BE2C (cell line): ENCODE results near the gene NDC1.

Experiments
- DNase-seq: peaks from one replicate; pipeline ENCODE4 v3.0.0-alpha.2; 2020
- H3K27me3 ChIP-seq: fragments of 250-450 bp; sonication (Bioruptor Pico); 2 replicates; pipeline ENCODE4 v1.5.1; 2020; ENCODE audit warnings: mild to moderate bottlenecking
- H3K36me3 ChIP-seq: fragments of 250-450 bp; sonication (Bioruptor Pico); 2 replicates; pipeline ENCODE4 v1.5.1; 2020; ENCODE audit warnings: mild to moderate bottlenecking
- H3K4me1 ChIP-seq: fragments of 250-450 bp; sonication (Bioruptor Pico); 2 replicates; pipeline ENCODE4 v1.5.1; 2020
- H3K4me3 ChIP-seq: 2 replicates; pipeline ENCODE4 v1.5.1; 2011; ENCODE audit warnings: low read depth, low read length
- H3K9me3 ChIP-seq: fragments of 250-450 bp; sonication (Bioruptor Pico); 2 replicates; pipeline ENCODE4 v1.5.1; 2020
- TF ChIP-seq, protein P1 (sequence below): IDR thresholded peaks from 2 replicates; pipeline ENCODE4 v1.5.1; 2012; ENCODE audit warnings: mild to moderate bottlenecking, low read depth, low read length

NDC1 gene

DNA sequence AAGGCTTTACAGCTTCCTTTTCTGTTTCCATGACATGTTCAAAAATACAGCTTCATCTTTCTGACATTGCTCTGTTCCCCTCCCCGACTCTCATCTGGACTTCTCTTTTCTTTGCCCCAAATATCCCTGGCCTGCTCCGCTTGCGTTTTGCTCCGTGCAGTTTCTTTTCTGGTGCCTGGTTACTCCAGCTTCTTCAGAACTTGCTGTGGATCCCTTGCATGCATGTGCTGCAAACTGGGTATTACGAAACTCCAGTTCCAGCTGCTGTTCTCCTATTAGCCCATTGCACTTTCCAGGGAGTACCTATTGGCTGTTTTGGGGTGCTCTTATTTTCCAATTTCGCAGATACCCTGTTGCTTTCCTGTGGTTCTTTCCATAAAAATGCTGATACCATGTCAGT is 9.9 kb upstream of the NDC1 start:
- H3K4me3 ChIP-seq, result no peak overlapping the region
- DNase-seq, result no peak
- H3K27me3 ChIP-seq, result no peaks in the 10 kb centered on the region
- TF ChIP-seq, protein P1, sequence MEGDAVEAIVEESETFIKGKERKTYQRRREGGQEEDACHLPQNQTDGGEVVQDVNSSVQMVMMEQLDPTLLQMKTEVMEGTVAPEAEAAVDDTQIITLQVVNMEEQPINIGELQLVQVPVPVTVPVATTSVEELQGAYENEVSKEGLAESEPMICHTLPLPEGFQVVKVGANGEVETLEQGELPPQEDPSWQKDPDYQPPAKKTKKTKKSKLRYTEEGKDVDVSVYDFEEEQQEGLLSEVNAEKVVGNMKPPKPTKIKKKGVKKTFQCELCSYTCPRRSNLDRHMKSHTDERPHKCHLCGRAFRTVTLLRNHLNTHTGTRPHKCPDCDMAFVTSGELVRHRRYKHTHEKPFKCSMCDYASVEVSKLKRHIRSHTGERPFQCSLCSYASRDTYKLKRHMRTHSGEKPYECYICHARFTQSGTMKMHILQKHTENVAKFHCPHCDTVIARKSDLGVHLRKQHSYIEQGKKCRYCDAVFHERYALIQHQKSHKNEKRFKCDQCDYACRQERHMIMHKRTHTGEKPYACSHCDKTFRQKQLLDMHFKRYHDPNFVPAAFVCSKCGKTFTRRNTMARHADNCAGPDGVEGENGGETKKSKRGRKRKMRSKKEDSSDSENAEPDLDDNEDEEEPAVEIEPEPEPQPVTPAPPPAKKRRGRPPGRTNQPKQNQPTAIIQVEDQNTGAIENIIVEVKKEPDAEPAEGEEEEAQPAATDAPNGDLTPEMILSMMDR, result no peak
- H3K9me3 ChIP-seq, result no peaks in the 10 kb centered on the region
- no peaks in the 10 kb centered on the region for H3K4me1 ChIP-seq
- H3K36me3 ChIP-seq, result no peaks in the 10 kb centered on the region

DNA sequence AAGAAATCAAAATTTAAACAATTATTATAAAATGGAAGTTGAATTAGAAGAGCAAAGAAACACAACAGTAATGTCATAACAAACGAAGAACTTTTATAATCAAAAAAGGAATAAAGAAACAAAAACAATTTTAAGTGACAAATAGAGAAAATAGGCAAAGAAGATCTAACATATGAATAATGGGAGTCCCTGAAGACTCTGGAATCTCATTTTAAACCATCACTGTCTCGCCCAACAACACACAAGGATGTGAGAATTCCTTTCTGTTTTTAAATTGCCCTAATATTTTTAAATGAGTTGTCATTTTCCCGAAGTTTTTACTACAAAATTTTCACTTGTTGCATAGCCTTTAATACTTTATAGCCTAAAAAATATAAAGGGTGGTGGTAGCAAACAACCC is 4.3 kb upstream of the NDC1 start:
- Histone ChIP-seq H3K27me3 (no peaks in the 10 kb centered on the region), H3K36me3 (no peaks in the 10 kb centered on the region), H3K4me1 (no peaks in the 10 kb centered on the region), H3K9me3 (no peaks in the 10 kb centered on the region), H3K4me3 (no peak overlapping the region)
- no peak for DNase-seq
- TF ChIP-seq, protein P1, result no peak

DNA sequence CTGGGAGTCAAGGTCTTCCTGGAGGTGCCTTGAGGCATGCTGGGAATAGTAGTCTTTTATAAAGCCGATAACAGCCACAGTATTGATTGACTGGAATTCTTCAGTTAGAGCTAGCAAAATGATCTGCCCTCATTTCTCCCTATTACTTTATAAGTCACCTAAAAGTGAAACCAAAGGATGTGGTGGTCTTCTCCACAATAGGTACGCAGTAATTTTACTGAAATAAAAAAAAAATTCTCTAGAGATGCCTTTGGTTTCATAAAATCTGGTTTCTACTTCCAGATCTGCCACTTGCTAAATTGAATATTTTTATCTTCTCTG is 518 bp upstream of the NDC1 start:
- TF ChIP-seq, protein P1, result no peak
- no peak for DNase-seq
- Histone ChIP-seq H3K9me3 (no peaks in the 10 kb centered on the region), H3K4me3 (peak overlapping the region; percentile 92), H3K4me1 (no peaks in the 10 kb centered on the region), H3K27me3 (no peaks in the 10 kb centered on the region), H3K36me3 (no peaks in the 10 kb centered on the region)

DNA sequence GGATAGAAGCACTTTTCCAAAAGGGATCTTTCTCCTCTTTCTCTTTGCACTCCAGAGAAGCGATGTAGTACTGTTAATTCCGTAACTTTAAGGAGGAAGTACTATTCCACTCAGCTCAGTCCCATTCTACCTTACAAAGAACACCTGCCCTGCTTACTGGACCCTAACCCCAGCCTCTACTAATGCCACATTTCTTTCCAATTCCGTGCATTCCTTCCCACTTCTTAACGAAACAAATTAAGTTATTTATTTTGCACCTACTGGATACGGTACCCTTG is 511 bp downstream of the NDC1 start:
- no peaks in the 10 kb centered on the region for H3K9me3 ChIP-seq
- H3K4me3 ChIP-seq, result peak overlapping the region; percentile 92
- H3K27me3 ChIP-seq, result no peaks in the 10 kb centered on the region
- no peaks in the 10 kb centered on the region for H3K36me3 ChIP-seq
- no peak for DNase-seq
- H3K4me1 ChIP-seq, result no peaks in the 10 kb centered on the region
- TF ChIP-seq, protein P1, result no peak

DNA sequence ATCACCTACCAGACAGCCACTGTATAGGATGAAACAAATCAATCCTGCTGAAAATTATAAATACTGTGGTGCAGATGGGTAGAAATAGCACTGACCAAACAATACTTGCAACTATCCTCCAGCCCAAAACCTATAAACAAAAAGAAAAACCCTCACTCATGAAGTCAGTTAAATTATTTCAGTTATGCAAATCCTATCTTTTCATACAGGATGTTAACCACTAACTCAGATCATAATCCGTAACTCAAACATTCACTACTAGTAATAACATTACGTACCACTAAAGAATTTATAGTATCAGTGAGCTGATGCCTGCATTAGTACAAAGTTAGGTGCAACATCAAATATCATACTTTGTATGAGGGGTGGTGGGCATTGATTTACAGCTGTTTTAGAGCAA is 2.6 kb downstream of the NDC1 start:
- no peak for DNase-seq
- Histone ChIP-seq H3K4me3 (no peak overlapping the region), H3K4me1 (no peaks in the 10 kb centered on the region), H3K9me3 (no peaks in the 10 kb centered on the region), H3K27me3 (no peaks in the 10 kb centered on the region), H3K36me3 (no peaks in the 10 kb centered on the region)
- TF ChIP-seq, protein P1, result no peak

DNA sequence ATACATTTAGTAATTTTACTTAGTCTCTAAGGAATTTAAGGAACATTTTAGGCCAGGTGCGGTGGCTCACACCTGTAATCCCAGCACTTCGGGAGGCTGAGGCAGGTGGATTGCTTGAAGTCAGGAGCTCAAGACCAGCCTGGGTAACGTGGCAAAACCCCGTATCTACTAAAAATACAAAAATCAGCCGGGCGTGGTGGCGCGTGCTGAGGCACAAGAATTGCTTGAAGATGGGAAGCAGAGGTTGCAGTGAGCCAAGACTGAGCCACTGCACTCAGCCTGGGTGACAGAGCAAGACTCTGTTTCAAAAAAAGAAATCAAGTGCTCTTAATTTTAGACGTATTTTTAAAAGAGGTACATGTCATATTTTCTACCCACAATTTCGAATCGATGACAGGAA is 3.3 kb downstream of the NDC1 start:
- TF ChIP-seq, protein P1, result no peak
- DNase-seq, result no peak
- Histone ChIP-seq H3K36me3 (no peaks in the 10 kb centered on the region), H3K27me3 (no peaks in the 10 kb centered on the region), H3K4me3 (no peak overlapping the region), H3K9me3 (no peaks in the 10 kb centered on the region), H3K4me1 (no peaks in the 10 kb centered on the region)
